ENCODE data around the gene EPC1.
"Not testable (repeated sequence)": the region's sequence is repeated elsewhere in the genome, so short reads cannot be mapped to it uniquely, and the experiment has no call there.

Gene EPC1

DNA sequence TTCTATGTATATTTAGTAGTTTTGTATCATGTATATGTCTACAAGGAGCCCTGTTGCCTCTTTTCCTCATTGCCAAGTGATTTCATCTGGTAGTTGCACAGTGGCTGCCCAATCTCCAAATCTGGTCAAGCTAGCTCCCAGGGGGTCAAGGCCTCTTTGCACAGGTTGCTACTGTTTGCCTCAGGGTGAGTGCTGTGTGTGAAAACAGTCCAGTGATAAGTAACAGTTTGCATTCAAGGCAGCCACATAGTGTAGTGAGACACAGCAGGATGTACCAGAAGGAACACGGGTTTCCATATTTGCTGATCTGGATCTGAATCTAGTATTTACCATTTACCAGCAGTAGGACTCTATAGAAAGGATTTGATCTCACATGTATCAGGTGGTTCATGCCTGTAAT is 13.3 kb upstream of the EPC1 start:
- TF ChIP-seq, protein P1, sequence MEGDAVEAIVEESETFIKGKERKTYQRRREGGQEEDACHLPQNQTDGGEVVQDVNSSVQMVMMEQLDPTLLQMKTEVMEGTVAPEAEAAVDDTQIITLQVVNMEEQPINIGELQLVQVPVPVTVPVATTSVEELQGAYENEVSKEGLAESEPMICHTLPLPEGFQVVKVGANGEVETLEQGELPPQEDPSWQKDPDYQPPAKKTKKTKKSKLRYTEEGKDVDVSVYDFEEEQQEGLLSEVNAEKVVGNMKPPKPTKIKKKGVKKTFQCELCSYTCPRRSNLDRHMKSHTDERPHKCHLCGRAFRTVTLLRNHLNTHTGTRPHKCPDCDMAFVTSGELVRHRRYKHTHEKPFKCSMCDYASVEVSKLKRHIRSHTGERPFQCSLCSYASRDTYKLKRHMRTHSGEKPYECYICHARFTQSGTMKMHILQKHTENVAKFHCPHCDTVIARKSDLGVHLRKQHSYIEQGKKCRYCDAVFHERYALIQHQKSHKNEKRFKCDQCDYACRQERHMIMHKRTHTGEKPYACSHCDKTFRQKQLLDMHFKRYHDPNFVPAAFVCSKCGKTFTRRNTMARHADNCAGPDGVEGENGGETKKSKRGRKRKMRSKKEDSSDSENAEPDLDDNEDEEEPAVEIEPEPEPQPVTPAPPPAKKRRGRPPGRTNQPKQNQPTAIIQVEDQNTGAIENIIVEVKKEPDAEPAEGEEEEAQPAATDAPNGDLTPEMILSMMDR (IDR thresholded peaks at IDR 0.05; ENCODE audit: low read length, missing control alignments), result no peak
- H3K4me3 ChIP-seq (replicated peaks; ENCODE audit: low read depth, low read length), result no peak overlapping the region
- no peak for DNase-seq (ENCODE audit: low read depth)

DNA sequence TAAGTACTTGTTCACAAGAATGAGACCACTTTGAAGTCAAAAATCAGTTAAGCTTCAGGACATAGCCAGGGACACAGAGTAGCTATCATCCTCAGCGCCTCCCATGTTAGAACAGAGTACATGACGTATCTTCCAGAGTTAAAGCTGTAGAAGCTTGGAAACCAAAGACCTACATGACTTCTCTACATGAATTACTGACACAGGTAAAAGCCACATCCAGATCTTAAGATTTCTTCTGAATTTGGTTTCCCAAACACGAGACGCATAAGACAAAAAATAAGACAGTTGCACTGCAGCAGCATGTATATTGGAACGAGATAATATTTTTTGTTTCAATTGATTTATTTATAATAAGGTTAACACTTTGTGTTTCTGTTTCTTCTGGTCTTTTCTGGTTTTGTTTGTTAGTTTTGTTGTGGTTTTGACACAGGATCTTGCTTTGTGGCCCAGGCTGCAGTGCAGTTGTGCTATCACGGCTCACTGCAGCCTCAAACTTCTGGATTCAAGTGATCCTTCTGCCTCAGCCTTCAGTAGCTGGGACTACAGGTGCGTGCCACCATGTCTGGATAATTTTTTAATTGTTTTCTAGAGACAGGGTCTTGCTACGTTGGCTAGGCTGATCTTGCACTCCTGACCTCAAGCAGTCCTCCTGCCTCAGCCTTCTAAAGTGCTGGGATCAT is 10.2 kb upstream of the EPC1 start:
- H3K4me3 ChIP-seq (replicated peaks; ENCODE audit: low read depth, low read length), result no peak overlapping the region
- TF ChIP-seq, protein P1 (IDR thresholded peaks at IDR 0.05; ENCODE audit: low read length, missing control alignments), result no peak
- no peak for DNase-seq (ENCODE audit: low read depth)

GRCh38 chr10:32354690-32355089 is 7.7 kb upstream of the EPC1 start:
- H3K4me3 ChIP-seq (replicated peaks; ENCODE audit: low read depth, low read length); DNase-seq (ENCODE audit: low read depth): not testable (repeated sequence)

- DNase-seq (ENCODE audit: low read depth), result no peak
- no peak overlapping the region for H3K4me3 ChIP-seq (replicated peaks; ENCODE audit: low read depth, low read length)
- TF ChIP-seq, protein P1 (IDR thresholded peaks at IDR 0.05; ENCODE audit: low read length, missing control alignments), result no peak
Observed at GRCh38 chr10:32350811-32351350, 3.9 kb upstream of the EPC1 start.

DNA sequence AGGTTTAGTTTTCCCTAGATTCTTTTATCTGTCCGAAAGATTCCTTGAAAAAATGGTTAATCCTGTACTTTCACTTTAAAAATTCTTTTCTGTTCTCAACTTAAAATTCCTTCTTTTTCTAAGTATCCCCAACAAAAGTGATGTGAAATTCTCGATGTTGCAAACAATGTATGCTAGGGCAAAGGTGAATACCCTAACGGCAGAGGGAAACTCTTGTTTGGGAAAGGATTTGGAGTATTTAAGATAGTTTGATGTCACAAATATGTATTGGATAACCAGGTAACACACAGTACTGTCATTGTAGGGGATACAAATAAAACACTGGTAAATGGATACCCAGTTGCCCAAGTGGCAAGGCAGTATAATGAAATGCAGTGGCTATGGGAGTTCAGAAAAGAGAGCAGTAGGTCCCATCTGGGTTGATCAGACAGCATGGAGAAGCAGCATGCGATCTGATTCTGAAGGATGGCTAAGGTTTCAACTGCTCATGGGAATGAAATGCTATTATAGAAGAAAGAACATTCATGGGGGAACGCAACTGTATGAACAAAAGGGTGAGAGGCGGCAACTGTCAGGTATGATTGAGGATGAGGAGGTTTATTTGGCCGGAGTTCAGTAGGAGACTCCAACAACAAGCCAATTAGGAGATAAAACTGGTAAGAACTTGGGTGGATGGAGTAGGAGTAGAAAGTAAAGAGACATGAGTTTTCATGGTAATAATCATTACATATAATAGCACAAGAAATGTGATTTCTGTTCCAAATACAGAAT is 3.2 kb upstream of the EPC1 start:
- no peak for DNase-seq (ENCODE audit: low read depth)
- H3K4me3 ChIP-seq (replicated peaks; ENCODE audit: low read depth, low read length), result no peak overlapping the region
- TF ChIP-seq, protein P1 (IDR thresholded peaks at IDR 0.05; ENCODE audit: low read length, missing control alignments), result no peak

DNA sequence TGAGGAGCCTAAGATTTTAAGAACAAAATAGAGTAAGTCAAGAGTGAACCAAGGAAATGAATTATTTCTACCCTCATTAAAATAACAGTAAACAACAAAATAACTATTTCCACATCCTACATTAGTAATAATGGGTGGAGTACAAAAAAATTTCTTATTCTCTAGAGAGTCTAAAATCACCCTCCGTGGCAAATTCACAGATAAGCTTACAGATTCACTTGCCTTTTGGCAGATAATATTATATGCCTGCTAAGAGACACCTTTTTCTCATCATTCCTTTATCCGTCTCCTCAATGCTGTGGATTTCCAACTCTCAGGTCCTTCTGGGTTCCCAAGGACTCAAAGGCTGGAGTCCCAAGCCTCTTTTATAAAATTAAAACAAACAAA is 2.2 kb upstream of the EPC1 start:
- no peak for DNase-seq (ENCODE audit: low read depth)
- TF ChIP-seq, protein P1 (IDR thresholded peaks at IDR 0.05; ENCODE audit: low read length, missing control alignments), result no peak
- H3K4me3 ChIP-seq (replicated peaks; ENCODE audit: low read depth, low read length), result no peak overlapping the region

GRCh38 chr10:32348297-32349198 is 1.6 kb upstream of the EPC1 start:
- no peak for DNase-seq (ENCODE audit: low read depth)
- no peak overlapping the region for H3K4me3 ChIP-seq (replicated peaks; ENCODE audit: low read depth, low read length)
- TF ChIP-seq, protein P1 (IDR thresholded peaks at IDR 0.05; ENCODE audit: low read length, missing control alignments), result no peak
